ENCODE data around the gene FUT6.
"Not testable (repeated sequence)": the region's sequence is repeated elsewhere in the genome, so short reads cannot be mapped to it uniquely, and the experiment has no call there.

The FUT6 gene

GRCh38 chr19:5864725-5865486 is 25.4 kb upstream of the FUT6 start:
- no peak for DNase-seq (ENCODE audit: low read depth in 2 of 2)
- H3K4me3 ChIP-seq (replicated peaks in 1 of 2; ENCODE audit: low read depth in 2 of 2, low read length in 2 of 2), result no peak overlapping the region
- TF ChIP-seq CTCF (IDR thresholded peaks at IDR 0.05; ENCODE audit: low read depth, low read length), result peak; percentile 28

DNA sequence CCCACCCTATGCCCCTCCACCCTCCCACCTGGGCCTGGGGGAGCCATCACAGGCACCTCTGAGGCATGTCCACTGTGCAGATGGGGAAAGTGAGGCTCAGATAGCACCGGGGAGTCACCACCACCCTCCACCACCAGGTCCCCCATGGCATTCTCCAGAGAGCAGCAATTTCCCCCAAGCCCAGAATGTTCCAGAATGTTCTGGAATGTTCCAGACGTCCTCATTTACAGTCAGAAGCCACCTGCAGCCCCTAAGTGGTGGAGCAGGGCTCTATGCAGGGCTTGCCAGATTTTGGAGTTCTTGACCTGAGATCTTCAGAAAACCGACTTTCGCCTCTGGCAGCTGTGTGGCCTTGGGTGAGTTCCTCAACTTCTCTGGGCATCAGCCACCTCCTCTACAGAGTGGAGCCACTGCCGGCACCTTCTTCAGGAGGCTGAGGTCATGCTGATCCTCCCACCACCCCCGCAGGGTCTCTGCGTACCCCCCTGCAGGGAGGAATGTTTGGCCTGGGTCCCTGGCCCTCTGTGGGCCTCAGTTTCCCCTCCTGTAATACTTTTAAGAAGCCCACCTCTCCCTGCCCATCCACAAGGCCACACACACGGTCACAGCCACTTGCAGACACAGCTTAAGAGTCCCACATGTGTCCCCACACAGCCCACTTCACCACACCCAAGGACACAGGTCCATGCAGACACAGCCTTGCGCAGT is 24.7 kb upstream of the FUT6 start:
- DNase-seq (ENCODE audit: low read depth in 2 of 2), result no peak
- no peak for TF ChIP-seq CTCF (IDR thresholded peaks at IDR 0.05; ENCODE audit: low read depth, low read length)
- no peak overlapping the region for H3K4me3 ChIP-seq (replicated peaks in 1 of 2; ENCODE audit: low read depth in 2 of 2, low read length in 2 of 2)

GRCh38 chr19:5863030-5863665 is 23.6 kb upstream of the FUT6 start:
- TF ChIP-seq CTCF (IDR thresholded peaks at IDR 0.05; ENCODE audit: low read depth, low read length), result no peak
- H3K4me3 ChIP-seq (replicated peaks in 1 of 2; ENCODE audit: low read depth in 2 of 2, low read length in 2 of 2), result no peak overlapping the region
- DNase-seq (ENCODE audit: low read depth in 2 of 2), result no peak

DNA sequence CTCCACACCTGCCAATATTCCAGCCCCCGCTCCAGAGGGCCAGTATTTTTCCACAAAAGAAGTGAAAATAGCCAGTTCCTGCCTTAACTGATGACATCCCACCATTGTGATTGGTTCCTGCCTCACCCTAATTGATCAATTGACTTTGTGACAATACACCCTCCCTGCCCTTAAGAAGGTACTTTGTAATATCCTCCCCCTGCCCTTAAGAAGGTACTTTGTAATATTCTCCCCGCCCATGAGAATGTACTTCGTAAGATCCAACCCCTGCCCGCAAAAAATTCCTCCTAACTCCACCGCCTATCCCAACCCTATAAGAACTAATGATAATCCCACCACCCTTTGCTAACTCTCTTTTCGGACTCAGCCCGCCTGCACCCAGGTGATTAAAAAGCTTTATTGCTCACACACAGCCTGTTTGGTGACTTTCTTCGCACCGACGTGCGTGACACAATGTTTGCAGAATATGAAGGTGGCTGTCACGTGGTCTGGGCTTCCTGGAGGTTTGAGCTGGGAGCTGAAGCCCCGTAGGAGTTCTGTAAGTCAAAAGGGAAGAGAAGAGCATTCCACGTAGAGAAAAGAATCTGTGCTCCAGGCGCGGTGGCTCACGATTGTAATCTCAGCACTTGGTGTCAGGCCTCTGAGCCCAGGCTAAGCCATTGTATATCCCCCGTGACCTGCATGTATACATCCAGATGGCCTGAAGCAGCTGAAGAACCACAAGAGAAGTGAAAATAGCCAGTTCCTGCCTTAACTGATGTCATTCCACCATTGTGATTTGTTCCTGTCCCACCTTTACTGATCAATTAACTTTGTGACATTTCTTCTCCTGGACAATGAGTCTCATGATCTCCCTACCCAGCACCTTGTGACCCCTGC is 17.9 kb upstream of the FUT6 start:
- DNase-seq (ENCODE audit: low read depth in 2 of 2), result no peak
- H3K4me3 ChIP-seq (replicated peaks in 1 of 2; ENCODE audit: low read depth in 2 of 2, low read length in 2 of 2), result no peak overlapping the region
- no peak for TF ChIP-seq CTCF (IDR thresholded peaks at IDR 0.05; ENCODE audit: low read depth, low read length)

DNA sequence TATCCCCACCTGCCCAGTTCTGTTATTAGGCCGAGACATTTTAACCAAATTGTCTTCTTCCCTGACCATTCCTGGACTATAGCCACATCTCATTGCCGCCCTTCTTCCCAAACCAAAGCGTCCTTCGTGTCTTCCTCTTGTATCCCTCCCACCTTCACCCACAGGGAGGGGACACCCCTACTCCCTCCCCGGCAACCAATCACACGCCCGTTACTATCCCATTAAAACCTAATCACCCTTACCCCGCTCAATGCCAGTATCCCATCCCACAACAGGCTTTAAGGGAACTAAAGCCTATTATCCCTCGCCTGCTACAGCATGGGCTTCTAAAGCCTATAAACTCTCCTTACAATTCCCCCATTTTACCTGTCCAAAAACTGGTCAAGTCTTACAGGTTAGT is 15.6 kb upstream of the FUT6 start:
- DNase-seq (ENCODE audit: low read depth in 2 of 2); H3K4me3 ChIP-seq (replicated peaks in 1 of 2; ENCODE audit: low read depth in 2 of 2, low read length in 2 of 2): not testable (repeated sequence)

- DNase-seq (ENCODE audit: low read depth in 2 of 2); H3K4me3 ChIP-seq (replicated peaks in 1 of 2; ENCODE audit: low read depth in 2 of 2, low read length in 2 of 2): not testable (repeated sequence)
These were observed 14.6 kb upstream of the FUT6 start for GRCh38 chr19:5854121-5854520.

DNA sequence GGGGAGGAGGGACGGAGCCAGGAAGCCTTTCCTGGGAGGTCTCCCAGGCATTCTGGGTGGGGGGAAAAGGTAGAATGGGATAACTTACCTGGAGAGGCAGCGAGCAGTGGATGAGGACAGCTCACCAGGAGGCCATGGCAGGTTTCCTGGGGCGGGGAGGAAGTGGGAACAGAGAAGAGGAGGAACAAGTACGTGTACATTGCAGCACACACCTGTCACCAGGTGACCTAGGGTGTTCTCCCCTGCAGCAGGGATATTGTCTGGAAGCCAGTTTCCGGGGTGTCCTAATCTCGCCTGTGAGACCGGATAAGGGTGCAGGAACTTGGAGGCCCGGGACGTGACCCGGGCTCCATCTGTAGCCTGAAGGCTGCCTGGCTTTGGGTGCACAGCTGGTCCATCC is 11.8 kb upstream of the FUT6 start, which contains the start of gene FUT3:
FUT3 (minus strand) TSS at position 148 of the 400 bp plus-strand sequence.
- DNase-seq (ENCODE audit: low read depth in 2 of 2), result no peak
- no peak within 1 kb of the TSS for H3K4me3 ChIP-seq (replicated peaks in 1 of 2; ENCODE audit: low read depth in 2 of 2, low read length in 2 of 2)
- TF ChIP-seq CTCF (IDR thresholded peaks at IDR 0.05; ENCODE audit: low read depth, low read length), result no peak

Measured in cardiac fibroblast (primary cell).